NCI-H1930 (cell line): ENCODE results near the gene ELAVL2.

Experiments
- DNase-seq, 2 experiments: peaks; one replicate each; lab custom pipeline; 2025; lab: John Stamatoyannopoulos, UW

The ELAVL2 gene

GRCh38 chr9:23659346-23660006 is 166.6 kb downstream of the ELAVL2 start:
- DNase-seq = no peak

GRCh38 chr9:23658376-23659258 is 167.4 kb downstream of the ELAVL2 start:
- DNase-seq = no peak

- DNase-seq = no peak
These were observed 175.0 kb downstream of the ELAVL2 start for GRCh38 chr9:23651051-23651450.

GRCh38 chr9:23648651-23649050 is 177.4 kb downstream of the ELAVL2 start:
- DNase-seq = no peak

- DNase-seq = no peak
These were observed 181.1 kb downstream of the ELAVL2 start for GRCh38 chr9:23644896-23645295.

- DNase-seq = no peak
These were observed 181.7 kb downstream of the ELAVL2 start for GRCh38 chr9:23644326-23644725.

- no peak for DNase-seq
These were observed 182.3 kb downstream of the ELAVL2 start for GRCh38 chr9:23643656-23644258.
